K562 (cell line): ENCODE results near the gene ARHGEF33. TPM values are rescaled to one million over a fixed set of nuclear protein-coding genes. Genes with fewer than 3 reads are reported as not detected.

Source experiments
- ATAC-seq: fragments of 200-7000 bp; cut with Tn5 transposase; 3 replicates; pipeline ENCODE4 v1.9.1; 2020; ENCODE audit warnings: moderate library complexity
- BruUV-seq: library from RNA; stranded (reverse); fragments of 400-500 nt; replicated peaks from 2 replicates; lab custom pipeline; 2021; lab: Mats Ljungman, UMichigan
- CTCF ChIA-PET: fragments of 300-600 bp; formaldehyde crosslinking; extraction: SDS; loops from one replicate; lab custom pipeline; 2021; ENCODE audit warnings: low intra/inter-chr PET ratio; lab: Yijun Ruan, JAX
- POLR2A ChIA-PET: fragments of 300-600, 350-650 bp; sonication (Branson Sonifier 250); formaldehyde crosslinking; extraction: SDS; loops from one replicate; lab custom pipeline; 2021; ENCODE audit warnings: antibody characterized with exemption, inconsistent platforms; lab: Yijun Ruan, JAX
- DNase-seq, 4 experiments: peaks; one replicate each; pipeline versions ENCODE4 v3.0.0 to v3.0.0-alpha.2; 2011 to 2018; ENCODE audit warnings: low spot score in 3 of 4, mixed read lengths in 3 of 4; ENCODE audit errors: extremely low read depth in 1 of 4
- FAIRE-seq: peaks from 2 replicates; lab custom pipeline; 2011; peaks lifted over from hg19 to GRCh38; lab: Jason Lieb, UNC
- H2AFZ ChIP-seq: 2 replicates; pipeline ENCODE4 v1.6.0; 2011; ENCODE audit warnings: low read depth, low read length, control low read depth, inconsistent platforms
- H3K27ac ChIP-seq: fragments of 200-600 bp; 3 replicates; pipeline ENCODE4 v1.8.0; 2011; ENCODE audit warnings: low read depth, mild to moderate bottlenecking, control low read depth, inconsistent platforms, low read length, moderate library complexity, mixed read lengths; ENCODE audit errors: extremely low read depth
- H3K27me3 ChIP-seq, 2 experiments: fragments of 300-600 bp in 1 of 2; 2 replicates in 1 of 2; 3 replicates in 1 of 2; pipeline versions ENCODE4 v1.6.0 to v1.8.0; 2011; ENCODE audit warnings: inconsistent platforms in 2 of 2, low read length in 2 of 2, mild to moderate bottlenecking in 1 of 2, mixed read lengths in 1 of 2, moderate library complexity in 1 of 2; ENCODE audit not compliant: control insufficient read depth in 2 of 2, insufficient read depth in 2 of 2
- H3K36me3 ChIP-seq: fragments of 300-600 bp; 3 replicates; pipeline ENCODE4 v1.8.0; 2011; ENCODE audit warnings: mild to moderate bottlenecking, low read length, inconsistent platforms; ENCODE audit not compliant: control insufficient read depth, insufficient read depth
- H3K4me1 ChIP-seq, 2 experiments: fragments of 200-600 bp in 1 of 2; replicated peaks in 1 of 2; 2 replicates in 1 of 2; 3 replicates in 1 of 2; pipeline versions ENCODE4 v1.5.1 to v1.8.0; 2011; ENCODE audit warnings: inconsistent platforms in 2 of 2, low read length in 2 of 2, mild to moderate bottlenecking in 1 of 2, mixed read lengths in 1 of 2, moderate library complexity in 1 of 2; ENCODE audit not compliant: control insufficient read depth in 2 of 2, insufficient read depth in 2 of 2
- H3K4me2 ChIP-seq: 2 replicates; pipeline ENCODE4 v1.6.1; 2011; ENCODE audit warnings: low read length, control low read depth, inconsistent platforms, mixed read lengths; ENCODE audit not compliant: insufficient read depth
- H3K4me3 ChIP-seq: fragments of 200-600 bp; sonication (generic), shearing (Covaris generic); 2 replicates; pipeline ENCODE4 v1.5.1; 2016; ENCODE audit warnings: control low read depth, inconsistent platforms
- H3K79me2 ChIP-seq: fragments of 200-600 bp; 3 replicates; pipeline ENCODE4 v1.8.0; 2011; ENCODE audit warnings: low read length, inconsistent platforms; ENCODE audit not compliant: control insufficient read depth, insufficient read depth
- H3K9ac ChIP-seq, 2 experiments: 2 replicates each; pipeline versions ENCODE4 v1.6.0 to v1.6.1; 2011; ENCODE audit warnings: low read depth in 2 of 2, low read length in 2 of 2, control low read depth in 1 of 2, inconsistent platforms in 1 of 2, mild to moderate bottlenecking in 1 of 2, mixed read lengths in 1 of 2; ENCODE audit not compliant: insufficient read depth in 1 of 2
- H3K9me1 ChIP-seq: one replicate; pipeline ENCODE4 v1.6.0; 2011; ENCODE audit warnings: inconsistent platforms, mild to moderate bottlenecking, low read length, moderate library complexity; ENCODE audit not compliant: control insufficient read depth, insufficient read depth
- H3K9me3 ChIP-seq: replicated peaks from 2 replicates; pipeline ENCODE4 v1.5.1; 2011; ENCODE audit warnings: low read depth, low read length, inconsistent platforms; ENCODE audit not compliant: control insufficient read depth, insufficient read depth
- H4K20me1 ChIP-seq: replicated peaks from 2 replicates; pipeline ENCODE4 v1.6.1; 2011; ENCODE audit warnings: low read length, inconsistent platforms, mixed read lengths; ENCODE audit not compliant: control insufficient read depth, insufficient read depth
- CAMTA2 ChIP-seq: fragments of 250-450 bp; sonication (Bioruptor Pico); conservative IDR thresholded peaks from 2 replicates; pipeline ENCODE4 v1.5.1; 2022
- CBFA2T3 ChIP-seq: fragments of 450-650 bp; IDR thresholded peaks from 2 replicates; pipeline ENCODE4 v1.6.1; 2017
- EGR1 ChIP-seq: fragments of 450-650 bp; conservative IDR thresholded peaks from 2 replicates; pipeline ENCODE4 v1.6.1; 2017; ENCODE audit warnings: mild to moderate bottlenecking
- FOXJ2 ChIP-seq: fragments of 200-800 bp; sonication (Bioruptor generic); IDR thresholded peaks from 2 replicates; pipeline ENCODE4 v1.6.1; 2016; ENCODE audit warnings: missing genetic modification characterization, missing compliant biosample characterization
- GABPA ChIP-seq: fragments of 200-800 bp; sonication (Bioruptor generic); conservative IDR thresholded peaks from 2 replicates; pipeline ENCODE4 v1.6.1; 2016; ENCODE audit warnings: low read depth, missing genetic modification characterization, missing compliant biosample characterization
- GABPB2 ChIP-seq: fragments of 250-450 bp; sonication (Bioruptor Pico); conservative IDR thresholded peaks from 2 replicates; pipeline ENCODE4 v1.5.1; 2021; ENCODE audit warnings: mild to moderate bottlenecking
- HMGN3 ChIP-seq: IDR thresholded peaks from 2 replicates; pipeline ENCODE4 v1.6.1; 2011; ENCODE audit warnings: borderline replicate concordance, low read depth, mild to moderate bottlenecking, mixed read lengths, low read length; ENCODE audit not compliant: insufficient read length; ENCODE audit errors: extremely low read depth
- MLX ChIP-seq, 2 experiments: fragments of 450-650 bp in 1 of 2; sonication (generic) in 1 of 2; formaldehyde crosslinking; conservative IDR thresholded peaks; 2 replicates each; pipeline versions ENCODE4 v1.4.0 to v1.8.1; 2020 to 2022; ENCODE audit warnings: mild to moderate bottlenecking in 1 of 2, missing genetic modification reagents in 1 of 2
- NFYB ChIP-seq: IDR thresholded peaks from 2 replicates; pipeline ENCODE4 v1.6.1; 2011; ENCODE audit warnings: mild to moderate bottlenecking, moderate library complexity; ENCODE audit not compliant: insufficient read length; ENCODE audit errors: extremely low read depth
- NKRF ChIP-seq: fragments of 450-650 bp; IDR thresholded peaks from 2 replicates; pipeline ENCODE4 v1.6.1; 2016; ENCODE audit warnings: borderline replicate concordance
- NR3C1 ChIP-seq: sonication (generic); formaldehyde crosslinking; IDR thresholded peaks from 2 replicates; pipeline ENCODE4 v1.8.1; 2022; ENCODE audit warnings: missing genetic modification reagents
- POLR2AphosphoS2 ChIP-seq: IDR thresholded peaks from 2 replicates; pipeline ENCODE4 v1.6.1; 2012; ENCODE audit warnings: low read length, improper control_type of control experiment
- SMAD2 ChIP-seq: fragments of 150-350 bp; IDR thresholded peaks from 2 replicates; pipeline ENCODE4 v1.6.1; 2014; ENCODE audit warnings: low read depth, mild to moderate bottlenecking, low read length
- SMARCA5 ChIP-seq: fragments of 450-650 bp; IDR thresholded peaks from 2 replicates; pipeline ENCODE4 v1.6.1; 2016
- THAP12 ChIP-seq: fragments of 250-450 bp; sonication (Bioruptor Pico); IDR thresholded peaks from 2 replicates; pipeline ENCODE4 v1.9.0; 2021; ENCODE audit warnings: mild to moderate bottlenecking, inconsistent platforms
- ZKSCAN1 ChIP-seq: fragments of 150-350 bp; IDR thresholded peaks from 2 replicates; pipeline ENCODE4 v1.6.1; 2016; ENCODE audit warnings: low read depth, low read length
- ZNF175 ChIP-seq: fragments of 200-800 bp; sonication (Bioruptor generic); IDR thresholded peaks from 2 replicates; pipeline ENCODE4 v1.6.1; 2016; ENCODE audit warnings: low read depth, mild to moderate bottlenecking, missing genetic modification characterization, missing compliant biosample characterization
- ZNF232 ChIP-seq: sonication (generic); formaldehyde crosslinking; IDR thresholded peaks from 2 replicates; pipeline ENCODE4 v1.8.0; 2022; ENCODE audit warnings: mild to moderate bottlenecking, missing genetic modification reagents
- WGBS: fragments of 100-300 bp; shearing (Covaris generic); methylation state at CpG from one replicate; pipeline ENCODE4 v1.1.6; 2016; ENCODE audit warnings: low coverage, mixed read lengths; ENCODE audit not compliant: insufficient coverage; ENCODE audit errors: missing lambda C conversion rate; 5-methylcytosine and 5-hydroxymethylcytosine counted together
- in situ Hi-C: fragments of 300-500 bp; cut with MboI; formaldehyde crosslinking; loops from 4 replicates; pipeline ENCODE4 v1.15.0; 2018; ENCODE audit warnings: inconsistent platforms, mixed read lengths
- intact Hi-C: fragments of 100-400 bp; cut with micrococcal nuclease; formaldehyde crosslinking; loops from 2 replicates; pipeline ENCODE4 v1.14.2; 2022
- polyA plus RNA-seq, 8 experiments: library from polyadenylated mRNA; depleted of rRNA in 4 of 8; stranded (reverse) in 5 of 8; unstranded in 3 of 8; fragments of >200 nt; fragmentation: Nextera tagmentation in 2 of 8; fragmentation: Illumina TruSeq in 1 of 8; extraction: Ambion mirVana in 2 of 8; extraction: Trizol in 1 of 8; gene quantifications; 2 replicates each; pipeline versions ENCODE4 v1.2.1 to v1.2.3, GENCODE V29; 2011 to 2014; ENCODE audit warnings: inconsistent platforms in 1 of 8, missing spikeins in 1 of 8
- total RNA-seq, 7 experiments: library from RNA; depleted of rRNA in 6 of 7; stranded (reverse); fragments of >200 nt in 6 of 7; fragmentation: Illumina TruSeq in 2 of 7; extraction: Trizol in 2 of 7; gene quantifications; 2 replicates each; pipeline versions ENCODE4 v1.2.1 to v1.2.3, GENCODE V29; 2011 to 2021; ENCODE audit warnings: low replicate concordance in 1 of 7
- TF ChIP-seq, protein P1 (sequence below): fragments of 250-450 bp; sonication (Bioruptor Pico); IDR thresholded peaks from 2 replicates; pipeline ENCODE4 v1.8.0; 2022; ENCODE audit warnings: inconsistent platforms, mild to moderate bottlenecking, moderate library complexity, borderline replicate concordance

Gene ARHGEF33
- total and polyA plus RNA-seq, 9 of the 15 experiments (the other 6 are each of a cell fraction or from before 2014, with no cell fraction given), result 0.01 to 0.08 (median 0.03) TPM; not detected in 5

GRCh38 chr2:38905251-38905650, 15.6 kb downstream of the ARHGEF33 start:
- H4K20me1 ChIP-seq, result no peaks in the 10 kb centered on the region
- H3K9ac ChIP-seq, result no peak overlapping the region
- FAIRE-seq, result no peak
- H3K36me3 ChIP-seq, result no peaks in the 10 kb centered on the region
- no peaks in the 10 kb centered on the region for H3K4me1 ChIP-seq
- no peak overlapping the region for H2AFZ ChIP-seq
- POLR2A ChIA-PET, result interaction anchor here (1.0 kb wide), 1 partner anchor 14 kb away, joined by 3 read pairs; no protein-coding TSS in a partner anchor
- H3K9me3 ChIP-seq, result no peaks in the 10 kb centered on the region
- H3K9me1 ChIP-seq, result no peaks in the 10 kb centered on the region
- in situ Hi-C loops, result no loop called here
- ATAC-seq, result no peak
- intact Hi-C loops, result no loop called here
- H3K4me2 ChIP-seq, result no peak overlapping the region
- WGBS, result 0% methylated on average over 2 of the region's 2 CpGs
- H3K27ac ChIP-seq, result no peak overlapping the region
- BruUV-seq, result no TSS peak
- no peak for DNase-seq
- CTCF ChIA-PET, result no interaction called here
- no peak overlapping the region for H3K4me3 ChIP-seq
- no peaks in the 10 kb centered on the region for H3K79me2 ChIP-seq
- peaks cover 3 to 4% of the 10 kb centered on the region in 2 experiments; a peak in 2 of 5 replicates for H3K27me3 ChIP-seq
- TF ChIP-seq CBFA2T3 (no peak), MLX (CRISPR knock-in tag; conservative IDR thresholded peaks at IDR 0.05) (no peak), NR3C1 (no peak), CAMTA2 (no peak), THAP12 (CRISPR knock-in tag) (no peak), FOXJ2 (no peak), POLR2AphosphoS2 (no peak), ZNF232 (no peak), NFYB (no peak), NKRF (no peak), GABPA (tag) (no peak), EGR1 (no peak), SMAD2 (no peak), ZKSCAN1 (no peak), SMARCA5 (no peak), ZNF175 (CRISPR knock-in tag) (no peak), GABPB2 (CRISPR knock-in tag) (no peak), HMGN3 (no peak)
- TF ChIP-seq, protein P1, sequence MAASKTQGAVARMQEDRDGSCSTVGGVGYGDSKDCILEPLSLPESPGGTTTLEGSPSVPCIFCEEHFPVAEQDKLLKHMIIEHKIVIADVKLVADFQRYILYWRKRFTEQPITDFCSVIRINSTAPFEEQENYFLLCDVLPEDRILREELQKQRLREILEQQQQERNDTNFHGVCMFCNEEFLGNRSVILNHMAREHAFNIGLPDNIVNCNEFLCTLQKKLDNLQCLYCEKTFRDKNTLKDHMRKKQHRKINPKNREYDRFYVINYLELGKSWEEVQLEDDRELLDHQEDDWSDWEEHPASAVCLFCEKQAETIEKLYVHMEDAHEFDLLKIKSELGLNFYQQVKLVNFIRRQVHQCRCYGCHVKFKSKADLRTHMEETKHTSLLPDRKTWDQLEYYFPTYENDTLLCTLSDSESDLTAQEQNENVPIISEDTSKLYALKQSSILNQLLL, result no peak
